Neuronal stem cell (in vitro differentiated cells): Measurements from ENCODE around the gene BTAF1.

ENCODE experiments used
- DNase-seq: peaks from one replicate; pipeline ENCODE4 v3.0.0-alpha.2; 2013; ENCODE audit warnings: low spot score
- H2AFZ ChIP-seq: one replicate; pipeline ENCODE4 v1.6.1; 2013; ENCODE audit warnings: mild to moderate bottlenecking, low read length, inconsistent platforms
- H2AK5ac ChIP-seq: 2 replicates; pipeline ENCODE4 v1.6.1; 2013; ENCODE audit warnings: low read depth, mild to moderate bottlenecking, inconsistent platforms, low read length, moderate library complexity, mixed read lengths
- H2BK120ac ChIP-seq: 2 replicates; pipeline ENCODE4 v1.6.1; 2013; ENCODE audit warnings: low read depth, mild to moderate bottlenecking, inconsistent platforms, low read length, moderate library complexity, mixed read lengths
- H2BK12ac ChIP-seq: one replicate; pipeline ENCODE4 v1.6.1; 2013; ENCODE audit warnings: low read length, inconsistent platforms
- H2BK15ac ChIP-seq: 2 replicates; pipeline ENCODE4 v1.6.1; 2013; ENCODE audit warnings: mild to moderate bottlenecking, low read length, inconsistent platforms, mixed read lengths
- H2BK5ac ChIP-seq: one replicate; pipeline ENCODE4 v1.6.1; 2013; ENCODE audit warnings: inconsistent platforms, mild to moderate bottlenecking, low read length, moderate library complexity
- H3K14ac ChIP-seq: one replicate; pipeline ENCODE4 v1.6.1; 2013; ENCODE audit warnings: low read length, inconsistent platforms
- H3K18ac ChIP-seq: 2 replicates; pipeline ENCODE4 v1.6.1; 2013; ENCODE audit warnings: low read length, inconsistent platforms
- H3K23ac ChIP-seq: 2 replicates; pipeline ENCODE4 v1.6.1; 2013; ENCODE audit warnings: low read depth, mild to moderate bottlenecking, mixed read lengths, low read length, inconsistent platforms; ENCODE audit not compliant: poor library complexity
- H3K27ac ChIP-seq: replicated peaks from 3 replicates; pipeline ENCODE4 v1.5.1; 2013; ENCODE audit warnings: low read length, inconsistent platforms
- H3K27me3 ChIP-seq, 3 experiments: 2 replicates each; pipeline ENCODE4 v1.6.1; 2013; ENCODE audit warnings: low read length in 3 of 3, mild to moderate bottlenecking in 2 of 3, inconsistent platforms in 1 of 3, low read depth in 1 of 3, mixed read lengths in 1 of 3, moderate library complexity in 1 of 3; ENCODE audit not compliant: control insufficient read depth in 3 of 3, insufficient read depth in 3 of 3
- H3K36me3 ChIP-seq, 2 donors: replicated peaks in 1 of 2; 2 replicates each; pipeline ENCODE4 v1.6.1; 2013; ENCODE audit warnings: low read length in 2 of 2; ENCODE audit not compliant: control insufficient read depth in 2 of 2, insufficient read depth in 2 of 2
- H3K4ac ChIP-seq: 2 replicates; pipeline ENCODE4 v1.6.1; 2013; ENCODE audit warnings: inconsistent platforms, mild to moderate bottlenecking, low read length, moderate library complexity
- H3K4me1 ChIP-seq, 2 donors: 1 replicate in 1 of 2; 2 replicates in 1 of 2; pipeline ENCODE4 v1.6.1; 2013; ENCODE audit warnings: low read length in 2 of 2, low read depth in 1 of 2; ENCODE audit not compliant: control insufficient read depth in 2 of 2, insufficient read depth in 1 of 2
- H3K4me2 ChIP-seq: one replicate; pipeline ENCODE4 v1.6.1; 2013; ENCODE audit warnings: mild to moderate bottlenecking, low read length, inconsistent platforms; ENCODE audit not compliant: insufficient read depth, poor library complexity, severe bottlenecking
- H3K4me3 ChIP-seq, 2 donors: 2 replicates each; pipeline ENCODE4 v1.5.1; 2013; ENCODE audit warnings: low read length in 2 of 2, mild to moderate bottlenecking in 2 of 2, inconsistent platforms in 1 of 2, moderate library complexity in 1 of 2
- H3K79me1 ChIP-seq: one replicate; pipeline ENCODE4 v1.6.1; 2013; ENCODE audit warnings: low read depth, mild to moderate bottlenecking, inconsistent platforms, low read length, moderate library complexity
- H3K9ac ChIP-seq: one replicate; pipeline ENCODE4 v1.6.1; 2013; ENCODE audit warnings: mild to moderate bottlenecking, low read depth, low read length, inconsistent platforms; ENCODE audit not compliant: poor library complexity
- H3K9me3 ChIP-seq, 2 donors: replicated peaks in 1 of 2; 2 replicates each; pipeline versions ENCODE3 to v1.6.1; 2013; ENCODE audit warnings: low read length in 2 of 2, mild to moderate bottlenecking in 2 of 2, inconsistent platforms in 1 of 2, low read depth in 1 of 2, mixed read lengths in 1 of 2, moderate library complexity in 1 of 2; ENCODE audit not compliant: control insufficient read depth in 2 of 2, insufficient read depth in 1 of 2
- H4K8ac ChIP-seq: one replicate; pipeline ENCODE4 v1.6.1; 2013; ENCODE audit warnings: low read depth, mild to moderate bottlenecking, inconsistent platforms, low read length, moderate library complexity
- H4K91ac ChIP-seq: one replicate; pipeline ENCODE4 v1.6.1; 2013; ENCODE audit warnings: low read length, low read depth, mild to moderate bottlenecking, inconsistent platforms; ENCODE audit not compliant: poor library complexity
- WGBS, 2 donors: extraction: QIAGEN DNeasy Blood & Tissue Kit; methylation state at CpG; one replicate each; pipeline ENCODE4 v1.1.7; 2013; ENCODE audit warnings: missing lambda C conversion rate in 2 of 2, mixed read lengths in 1 of 2; ENCODE audit not compliant: insufficient read length in 2 of 2, insufficient replicate concordance in 1 of 2; ENCODE audit errors: extremely low coverage in 2 of 2; 5-methylcytosine and 5-hydroxymethylcytosine counted together

Gene BTAF1

GRCh38 chr10:91975438-91975837 lies 51.9 kb downstream of the BTAF1 start:
- Histone ChIP-seq H3K4me2 (no peak overlapping the region), H3K9ac (no peak overlapping the region), H3K9me3 (no peaks in the 10 kb centered on the region), H3K18ac (no peak overlapping the region), H3K27me3 (no peaks in the 10 kb centered on the region), H2AFZ (no peak overlapping the region), H3K14ac (no peak overlapping the region), H3K79me1 (no peaks in the 10 kb centered on the region), H2BK15ac (no peak overlapping the region), H3K4me3 (no peak overlapping the region), H3K4me1 (no peaks in the 10 kb centered on the region), H3K27ac (no peak overlapping the region), H4K8ac (no peak overlapping the region), H2BK12ac (no peak overlapping the region), H3K23ac (no peak overlapping the region), H3K36me3 (peaks cover 3 to 90% of the 10 kb centered on the region in 2 donors), H2BK5ac (no peak overlapping the region), H2BK120ac (no peak overlapping the region), H3K4ac (no peak overlapping the region), H2AK5ac (no peak overlapping the region), H4K91ac (no peak overlapping the region)
- WGBS, 2 donors = no CpG with 5 or more reads among the region's 1 CpG
- DNase-seq = no peak

GRCh38 chr10:91976317-91977051 lies 52.9 kb downstream of the BTAF1 start:
- no peaks in the 10 kb centered on the region for H3K4me1 ChIP-seq
- H4K8ac ChIP-seq = no peak overlapping the region
- H3K9ac ChIP-seq = no peak overlapping the region
- H3K18ac ChIP-seq = no peak overlapping the region
- no peaks in the 10 kb centered on the region for H3K9me3 ChIP-seq
- no peak overlapping the region for H3K27ac ChIP-seq
- WGBS, 2 donors = no CpG with 5 or more reads among the region's 5 CpGs
- H3K23ac ChIP-seq = no peak overlapping the region
- H3K4me3 ChIP-seq = no peak overlapping the region
- H2AFZ ChIP-seq = no peak overlapping the region
- no peaks in the 10 kb centered on the region for H3K27me3 ChIP-seq
- H2AK5ac ChIP-seq = no peak overlapping the region
- no peak overlapping the region for H2BK120ac ChIP-seq
- no peak overlapping the region for H2BK15ac ChIP-seq
- H2BK12ac ChIP-seq = no peak overlapping the region
- no peak overlapping the region for H4K91ac ChIP-seq
- no peak overlapping the region for H3K4ac ChIP-seq
- no peaks in the 10 kb centered on the region for H3K79me1 ChIP-seq
- no peak overlapping the region for H3K14ac ChIP-seq
- no peak overlapping the region for H3K4me2 ChIP-seq
- H3K36me3 ChIP-seq = peaks cover 4 to 92% of the 10 kb centered on the region in 2 donors
- H2BK5ac ChIP-seq = no peak overlapping the region
- DNase-seq = no peak

GRCh38 chr10:91977491-91977890 lies 53.9 kb downstream of the BTAF1 start:
- no CpG with 5 or more reads among the region's 2 CpGs for WGBS, 2 donors
- Histone ChIP-seq H3K9ac (no peak overlapping the region), H4K91ac (no peak overlapping the region), H3K4me2 (no peak overlapping the region), H3K36me3 (peaks cover 8 to 92% of the 10 kb centered on the region in 2 donors), H3K9me3 (no peaks in the 10 kb centered on the region), H3K23ac (no peak overlapping the region), H2AK5ac (no peak overlapping the region), H3K27ac (no peak overlapping the region), H3K4me3 (no peak overlapping the region), H4K8ac (no peak overlapping the region), H3K79me1 (no peaks in the 10 kb centered on the region), H3K18ac (no peak overlapping the region), H2BK5ac (no peak overlapping the region), H2BK120ac (no peak overlapping the region), H3K27me3 (no peaks in the 10 kb centered on the region), H3K4ac (no peak overlapping the region), H3K14ac (no peak overlapping the region), H2BK15ac (no peak overlapping the region), H3K4me1 (no peaks in the 10 kb centered on the region), H2BK12ac (no peak overlapping the region), H2AFZ (no peak overlapping the region)
- no peak for DNase-seq

- no peak overlapping the region for H4K8ac ChIP-seq
- no peak overlapping the region for H3K14ac ChIP-seq
- no peak for DNase-seq
- WGBS, 2 donors = no CpG with 5 or more reads among the region's 1 CpG
- H3K23ac ChIP-seq = no peak overlapping the region
- H3K4me3 ChIP-seq = no peak overlapping the region
- no peaks in the 10 kb centered on the region for H3K27me3 ChIP-seq
- H2BK12ac ChIP-seq = no peak overlapping the region
- no peak overlapping the region for H2AFZ ChIP-seq
- H3K9ac ChIP-seq = no peak overlapping the region
- H3K36me3 ChIP-seq = peaks cover 12 to 94% of the 10 kb centered on the region in 2 donors
- H2BK5ac ChIP-seq = no peak overlapping the region
- H2BK15ac ChIP-seq = no peak overlapping the region
- H3K4me1 ChIP-seq = no peaks in the 10 kb centered on the region
- no peak overlapping the region for H3K27ac ChIP-seq
- H3K4me2 ChIP-seq = no peak overlapping the region
- H3K4ac ChIP-seq = no peak overlapping the region
- no peaks in the 10 kb centered on the region for H3K79me1 ChIP-seq
- H3K18ac ChIP-seq = no peak overlapping the region
- no peak overlapping the region for H4K91ac ChIP-seq
- H2BK120ac ChIP-seq = no peak overlapping the region
- no peaks in the 10 kb centered on the region for H3K9me3 ChIP-seq
- no peak overlapping the region for H2AK5ac ChIP-seq
These were observed 55.0 kb downstream of the BTAF1 start for GRCh38 chr10:91978585-91978984.
